DMS153 (cell line): Measurements from ENCODE around the gene IHH.

Source experiments
- DNase-seq: peaks from one replicate; lab custom pipeline; 2025; lab: John Stamatoyannopoulos, UW

IHH gene

GRCh38 chr2:219019436-219019835, 41.3 kb downstream of the IHH start:
- DNase-seq, result no peak

DNA sequence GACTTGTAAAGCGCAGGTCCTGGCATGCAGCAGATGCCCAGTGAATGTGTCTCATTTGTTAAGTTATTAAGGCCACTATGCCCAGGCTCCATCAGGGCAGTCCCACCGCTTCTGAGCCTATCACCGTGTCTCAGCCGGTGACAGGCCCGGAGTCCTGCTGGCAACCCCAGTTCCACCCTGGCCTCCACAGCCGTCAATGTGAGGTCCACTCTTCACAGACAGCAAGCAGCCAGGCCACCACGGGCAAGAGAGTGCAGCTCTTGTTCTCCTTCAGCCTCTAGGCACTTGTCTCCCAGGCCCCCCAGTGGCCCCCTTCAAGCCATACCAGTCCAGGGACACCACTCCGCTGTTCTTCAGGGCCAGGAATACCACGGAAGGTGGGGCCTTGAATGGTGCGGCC, 42.0 kb downstream of the IHH start:
- no peak for DNase-seq

DNA sequence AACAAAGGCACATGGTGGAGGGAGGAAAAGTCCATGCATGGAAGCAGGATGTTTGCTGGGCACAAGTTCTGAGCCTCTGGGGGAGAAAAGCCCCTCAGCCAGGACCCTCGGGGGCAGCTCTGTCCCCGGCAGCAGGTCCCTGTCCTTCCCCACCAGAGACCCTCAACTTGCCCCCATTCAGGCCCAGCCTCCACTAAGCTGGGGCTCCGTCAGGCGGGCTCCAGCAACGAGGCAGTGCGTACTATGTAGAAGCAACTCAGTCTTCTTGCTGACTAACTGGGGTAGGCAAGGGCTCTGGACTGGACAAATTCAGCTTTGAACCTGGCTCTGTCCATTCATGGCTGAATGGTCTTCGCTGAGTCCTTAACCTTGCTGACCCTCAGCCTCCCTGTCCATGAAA, 42.4 kb downstream of the IHH start:
- no peak for DNase-seq

DNA sequence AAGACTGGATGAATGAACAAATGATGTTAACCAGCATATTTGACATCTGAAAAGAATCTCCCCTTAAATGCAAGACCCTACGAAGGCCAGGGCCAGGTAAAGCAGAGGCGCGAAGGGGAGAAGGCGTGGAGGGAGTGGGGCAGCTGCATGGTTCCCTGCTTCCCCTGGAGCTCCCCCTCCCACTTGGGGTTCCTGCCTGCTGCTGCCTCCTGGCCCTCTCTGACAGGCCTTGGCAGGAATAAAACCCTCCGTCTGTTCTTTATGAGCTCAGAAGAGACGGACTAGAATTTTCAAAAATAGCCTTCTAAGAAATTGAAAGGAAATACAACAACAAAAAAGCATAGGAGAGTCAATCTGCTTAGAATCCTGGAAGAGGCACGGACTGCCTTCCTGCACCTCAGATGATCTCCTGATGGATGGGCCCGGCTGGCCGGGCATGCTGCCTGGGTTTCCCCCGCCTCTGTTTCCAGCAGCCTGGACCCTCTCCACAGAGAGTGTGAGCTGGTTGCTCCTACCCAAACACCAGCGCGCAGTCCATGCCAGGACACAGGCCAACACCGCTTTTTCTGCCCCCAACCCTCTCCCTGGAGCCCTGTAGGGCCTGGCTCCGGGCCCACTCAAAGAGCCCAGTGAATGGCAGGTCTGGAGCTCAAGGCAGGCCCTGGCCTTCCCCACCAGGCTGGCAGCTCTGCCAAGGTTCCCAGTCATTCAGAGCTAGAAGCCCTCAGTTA, 43.4 kb downstream of the IHH start:
- DNase-seq, result no peak

DNA sequence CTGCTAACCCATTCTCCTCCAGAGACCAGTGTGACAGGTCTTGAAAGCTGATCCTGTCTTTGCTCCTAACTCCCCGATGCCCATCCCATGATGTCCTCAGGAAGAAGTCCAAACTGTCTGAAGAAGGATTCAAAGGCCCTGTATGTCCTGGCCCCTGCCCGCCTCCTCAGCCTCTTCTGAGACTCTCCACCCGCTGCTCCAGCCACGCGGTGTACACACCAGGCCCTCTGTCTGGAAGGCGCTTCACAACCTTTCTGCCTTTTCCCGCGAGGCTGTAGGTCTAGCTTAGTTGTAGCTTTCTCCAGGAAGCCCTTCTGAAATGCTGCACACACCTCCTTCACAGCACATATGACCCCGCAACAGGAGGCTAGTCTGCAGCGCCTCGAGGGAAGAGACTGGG, 44.0 kb downstream of the IHH start:
- no peak for DNase-seq

- no peak for DNase-seq
These were observed 49.8 kb downstream of the IHH start for GRCh38 chr2:219010873-219011272.

DNA sequence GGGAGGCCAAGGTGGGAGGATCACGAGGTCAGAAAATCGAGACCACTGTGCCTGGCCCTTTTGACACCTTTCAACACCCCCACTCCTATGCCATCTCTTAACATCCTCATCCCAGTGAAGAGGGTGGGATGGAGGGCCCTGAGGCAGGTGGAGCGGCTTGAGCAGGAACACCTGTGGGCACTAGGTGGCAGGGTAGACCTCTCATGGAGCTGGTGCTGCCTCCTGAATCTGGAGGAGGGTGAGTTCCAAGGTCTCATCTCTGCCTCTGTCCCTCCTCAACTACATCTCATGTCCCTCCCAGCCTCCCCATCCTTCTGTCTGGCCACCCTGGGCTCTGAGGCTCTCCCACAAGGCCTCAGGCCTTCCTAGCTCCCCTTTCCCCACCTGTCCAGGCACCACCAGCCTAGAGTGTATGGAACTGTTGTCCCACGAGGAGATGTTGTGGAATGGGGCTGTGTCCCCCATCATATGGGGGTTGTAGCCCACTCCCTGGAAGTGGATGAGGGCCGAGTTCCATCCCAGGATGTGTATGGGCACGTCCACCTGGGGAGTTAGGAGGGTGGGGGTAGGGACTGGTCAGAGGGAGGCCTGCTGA, 50.5 kb downstream of the IHH start:
- DNase-seq, result no peak

- no peak for DNase-seq
These were observed 51.4 kb downstream of the IHH start for GRCh38 chr2:219009294-219009693.
